Stimulated activated CD8-positive, alpha-beta memory T cell treated with anti-CD3 and anti-CD28 coated beads, Interleukin-12 subunit alpha, Interleukin-12 subunit beta, amount 100 ng/mL, for 24 hours (primary cell): ENCODE data around the gene IFT80.

Source experiments
- DNase-seq: peaks from one replicate; pipeline ENCODE4 v3.0.0-alpha.2; 2020; ENCODE audit errors: extremely low read depth

The IFT80 gene

DNA sequence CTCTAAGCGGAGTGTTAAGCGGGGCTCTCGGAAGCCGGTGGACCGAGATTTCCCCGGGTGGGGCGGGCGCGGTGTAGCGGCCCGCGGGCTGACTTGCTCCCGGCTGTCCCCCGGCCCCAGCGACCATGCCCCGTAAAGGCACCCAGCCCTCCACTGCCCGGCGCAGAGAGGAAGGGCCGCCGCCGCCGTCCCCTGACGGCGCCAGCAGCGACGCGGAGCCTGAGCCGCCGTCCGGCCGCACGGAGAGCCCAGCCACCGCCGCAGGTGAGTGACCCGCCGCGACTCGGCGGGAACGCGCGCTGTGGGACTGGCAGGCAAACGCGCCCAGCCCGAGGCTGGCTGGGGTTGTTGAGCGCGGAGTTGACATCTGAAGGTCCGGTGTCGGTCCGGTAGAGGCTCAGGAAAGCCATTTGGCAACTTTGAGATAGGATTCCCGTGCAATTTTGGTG is 1.7 kb upstream of the IFT80 start:
- no peak for DNase-seq

DNA sequence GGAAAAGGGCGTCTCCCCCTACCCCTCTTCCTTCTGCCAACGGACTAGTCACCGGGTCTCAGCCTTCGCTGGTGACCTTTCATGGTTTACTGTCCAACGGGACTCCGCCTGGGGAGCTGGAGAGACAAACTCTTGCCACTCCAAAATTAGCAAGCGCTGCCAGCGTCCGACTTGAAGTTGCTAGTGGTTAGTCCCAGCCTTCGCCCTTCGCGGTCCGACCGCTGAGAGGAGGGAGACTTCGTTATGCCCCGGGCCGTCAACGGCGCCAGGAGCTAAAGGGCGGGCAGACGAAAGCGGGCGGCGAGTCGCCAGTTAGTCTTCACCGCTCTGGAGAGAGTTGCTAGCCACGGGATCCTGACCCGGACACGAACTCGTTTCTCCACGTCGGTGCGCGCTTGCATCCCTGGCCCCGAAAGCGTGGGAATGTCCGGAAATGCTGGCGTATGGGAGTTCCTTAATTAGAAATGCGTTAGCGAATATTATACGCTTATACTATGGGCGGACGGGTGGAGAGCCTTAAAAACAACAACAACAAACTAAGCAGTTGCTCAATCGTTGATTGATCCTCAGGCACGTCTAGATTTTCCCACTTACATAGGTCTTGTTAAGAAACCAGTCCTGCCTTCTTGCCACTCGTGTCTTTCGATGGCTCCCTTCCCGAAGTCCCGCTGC is 1.1 kb upstream of the IFT80 start:
- DNase-seq: no peak

DNA sequence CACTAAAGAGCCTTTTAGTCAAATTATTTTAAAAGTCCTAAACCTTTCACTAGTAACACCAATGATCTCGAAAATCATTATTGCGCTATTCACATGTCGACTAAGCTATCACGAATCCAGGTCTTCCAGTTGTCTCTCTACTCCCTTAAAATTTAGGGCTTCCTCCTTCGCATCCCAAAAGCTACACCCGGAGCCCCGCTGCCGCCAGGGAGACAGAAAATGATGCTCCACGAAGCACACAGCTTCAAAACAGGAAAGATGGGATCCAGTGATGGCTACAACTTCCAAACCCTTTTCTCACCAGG is 253 bp downstream of the IFT80 start:
- DNase-seq: no peak

DNA sequence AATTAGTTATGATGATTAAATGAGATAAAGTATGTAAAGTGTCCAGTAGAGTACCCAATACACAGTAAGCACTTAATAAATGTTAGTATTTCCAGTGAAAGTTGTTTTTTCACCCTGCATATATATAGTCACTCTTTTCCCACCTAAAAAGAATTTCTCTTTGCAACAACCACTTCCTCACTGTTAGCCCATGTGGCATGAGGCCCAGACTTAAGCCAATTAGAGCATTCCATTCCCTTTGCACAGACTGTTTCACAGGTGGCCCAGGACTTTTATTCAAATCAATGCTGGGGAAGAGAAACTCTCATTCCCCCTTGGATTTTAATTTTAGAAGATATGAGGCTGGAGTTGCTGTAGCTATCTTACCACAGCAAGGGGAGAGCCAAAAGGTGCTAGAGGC is 3.7 kb downstream of the IFT80 start:
- no peak for DNase-seq

DNA sequence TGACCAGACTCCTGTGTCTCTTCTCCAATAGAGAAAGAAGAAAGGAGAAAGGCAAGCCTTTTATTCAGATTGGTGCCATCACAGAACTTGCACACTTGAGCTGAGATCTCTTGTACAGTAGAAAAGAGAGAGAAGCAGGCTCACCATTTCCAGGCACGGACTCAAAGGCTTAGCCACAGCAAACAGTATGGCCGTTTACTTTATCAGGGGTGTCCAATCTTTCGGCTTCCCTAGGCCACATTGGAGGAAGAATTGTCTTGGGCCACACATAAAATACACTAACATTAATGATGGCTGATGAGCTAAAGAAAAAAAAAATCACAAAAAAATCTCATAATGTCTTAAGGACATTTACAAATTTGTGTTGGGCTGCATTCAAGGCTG is 5.0 kb downstream of the IFT80 start:
- no peak for DNase-seq

DNA sequence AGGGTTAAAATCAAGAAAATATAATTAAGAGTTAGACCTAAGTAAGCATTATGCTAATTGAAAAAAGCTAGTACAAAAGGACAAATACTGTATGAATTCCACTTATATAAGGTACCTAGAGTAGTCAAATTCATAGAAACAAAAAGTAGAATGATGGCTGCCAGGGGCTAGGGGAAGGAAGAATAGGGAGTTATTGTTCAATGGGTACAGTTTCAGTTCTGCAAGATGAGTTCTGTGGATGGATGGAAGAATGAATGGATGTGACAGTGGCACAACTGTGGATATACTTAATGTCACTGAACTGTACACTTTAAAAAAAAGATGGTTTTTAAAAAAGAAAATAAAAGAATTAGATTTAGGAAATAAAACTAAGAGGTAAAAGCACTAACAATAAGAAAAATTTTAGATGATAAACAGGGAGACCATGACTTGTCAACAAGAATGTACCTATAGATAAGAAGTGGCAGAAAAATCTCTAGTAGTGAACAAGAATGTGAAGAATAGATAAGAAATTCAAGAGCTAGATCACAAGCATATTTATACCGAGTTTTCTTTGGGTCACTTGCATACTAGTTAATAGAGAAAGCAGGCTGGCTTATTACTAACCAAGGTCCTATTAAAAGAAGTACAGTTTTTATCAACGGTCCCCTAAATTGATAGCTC is 5.5 kb downstream of the IFT80 start:
- no peak for DNase-seq

DNA sequence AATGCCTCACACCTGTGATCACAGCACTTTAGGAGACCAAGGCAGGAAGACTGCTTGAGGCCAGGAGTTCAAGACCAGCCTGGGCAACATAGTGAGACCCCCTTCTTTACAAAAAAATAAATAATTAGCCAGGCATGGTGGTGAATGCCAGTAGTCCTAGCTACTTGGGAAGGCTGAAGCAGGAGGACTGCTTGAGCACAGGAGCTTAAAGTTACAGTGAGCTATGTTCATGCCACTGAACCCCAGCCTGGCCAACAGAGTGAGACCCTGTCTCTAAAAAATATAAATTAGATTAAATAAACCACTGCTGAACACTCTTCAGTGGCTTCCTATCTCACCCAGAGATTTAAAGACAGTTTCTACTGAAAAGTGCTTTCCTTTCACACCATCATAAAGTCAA is 6.2 kb downstream of the IFT80 start:
- DNase-seq: no peak

DNA sequence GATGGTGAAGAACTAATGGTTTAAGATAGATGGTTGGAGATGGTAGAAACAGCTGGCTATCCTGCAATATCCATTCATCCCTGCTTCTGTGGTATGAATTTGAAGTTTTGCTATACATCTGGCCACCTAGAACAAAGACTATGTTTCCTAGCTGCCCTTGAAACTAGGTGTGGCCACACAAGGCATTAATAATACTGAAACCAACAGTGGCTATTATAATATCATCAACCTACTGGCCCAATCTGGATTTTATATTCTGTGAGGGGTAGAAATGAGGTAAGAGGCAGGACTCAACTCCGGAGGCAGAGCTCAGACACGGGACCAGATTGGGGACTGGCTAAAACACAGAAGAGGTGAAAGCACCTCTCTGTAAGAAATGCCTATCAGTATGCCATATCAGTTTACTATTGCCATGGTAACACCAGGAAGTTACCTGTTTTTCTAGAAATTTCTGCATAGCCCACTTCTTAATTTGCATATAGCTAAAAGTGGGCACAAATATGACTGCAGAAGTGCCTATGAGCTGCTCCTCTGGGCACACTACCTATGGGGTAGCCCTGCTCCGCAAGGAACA is 8.4 kb downstream of the IFT80 start:
- DNase-seq: no peak

DNA sequence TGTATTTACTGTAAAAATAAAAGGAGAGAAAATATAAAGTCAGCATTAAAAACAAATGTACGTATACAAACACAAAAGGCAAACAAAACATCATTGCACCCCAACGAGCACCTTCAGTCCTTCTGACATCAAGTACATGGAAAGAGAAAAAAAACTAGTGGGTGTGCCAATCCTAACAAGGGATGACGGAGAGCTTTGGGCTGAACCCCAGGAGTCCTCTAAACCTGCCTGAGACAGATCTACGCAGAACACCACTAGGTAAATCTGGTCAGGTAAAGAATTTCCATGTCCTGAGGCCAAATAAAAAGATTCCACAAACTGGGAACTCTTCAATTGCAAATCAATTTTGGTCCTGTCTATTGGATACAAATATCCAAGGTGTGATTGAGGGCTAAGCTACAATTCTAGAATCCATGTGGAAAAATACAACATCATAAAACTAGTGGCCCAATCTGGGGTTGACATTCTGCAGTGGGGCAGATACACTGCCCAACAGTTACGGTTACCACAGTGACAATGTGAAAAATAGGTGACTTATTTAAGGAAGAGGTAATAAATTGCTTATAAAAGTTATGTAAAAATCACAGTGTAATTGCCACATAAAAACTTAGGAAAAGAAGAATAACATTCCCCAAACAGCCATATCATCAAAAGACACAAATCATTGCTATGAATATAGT is 14.2 kb downstream of the IFT80 start:
- DNase-seq: no peak

DNA sequence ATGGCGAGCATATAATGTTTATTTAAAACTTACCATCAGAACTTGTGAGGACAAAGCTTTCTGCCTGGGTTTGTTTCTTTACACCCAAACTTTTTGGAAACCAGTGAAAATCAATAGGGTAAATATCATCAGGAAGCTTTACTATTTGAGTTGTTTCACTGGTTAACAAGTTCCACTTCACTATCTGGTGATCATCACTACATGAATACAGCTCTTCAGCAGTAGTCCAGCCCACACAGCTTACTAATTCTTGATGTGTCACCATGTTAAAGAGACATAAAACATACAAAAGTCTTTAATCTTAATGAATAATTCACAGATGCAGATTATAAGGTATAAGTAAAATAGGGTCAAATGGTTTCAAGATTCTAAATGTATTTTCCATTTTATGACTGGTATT is 17.6 kb downstream of the IFT80 start:
- no peak for DNase-seq

DNA sequence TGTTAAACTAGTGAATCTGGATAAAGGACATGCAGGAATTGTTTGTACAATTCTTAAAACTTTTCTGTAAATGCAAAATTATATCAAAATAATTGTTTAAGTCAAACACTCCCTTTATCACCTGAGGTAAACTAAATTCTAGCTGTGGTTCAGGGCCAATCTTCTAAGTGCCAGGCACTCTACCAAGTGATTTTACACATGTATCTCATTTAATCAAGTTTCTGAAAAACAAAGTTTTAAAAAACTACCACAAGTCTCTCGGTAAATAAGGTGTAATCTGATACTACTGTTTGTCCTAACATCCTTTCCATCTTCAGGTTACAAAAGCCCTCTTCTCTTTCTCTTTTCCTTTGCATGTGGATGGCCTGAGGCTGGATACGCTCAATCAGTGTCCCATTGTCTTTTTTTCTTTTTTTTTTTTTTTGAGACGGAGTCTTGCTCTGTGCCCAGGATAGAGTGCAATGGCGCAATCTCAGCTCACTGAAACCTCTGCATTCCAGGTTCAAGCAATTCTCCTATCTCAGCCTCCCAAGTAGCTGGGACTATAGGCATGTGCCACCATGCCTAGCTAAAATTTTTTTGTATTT is 19.3 kb downstream of the IFT80 start:
- DNase-seq: no peak

DNA sequence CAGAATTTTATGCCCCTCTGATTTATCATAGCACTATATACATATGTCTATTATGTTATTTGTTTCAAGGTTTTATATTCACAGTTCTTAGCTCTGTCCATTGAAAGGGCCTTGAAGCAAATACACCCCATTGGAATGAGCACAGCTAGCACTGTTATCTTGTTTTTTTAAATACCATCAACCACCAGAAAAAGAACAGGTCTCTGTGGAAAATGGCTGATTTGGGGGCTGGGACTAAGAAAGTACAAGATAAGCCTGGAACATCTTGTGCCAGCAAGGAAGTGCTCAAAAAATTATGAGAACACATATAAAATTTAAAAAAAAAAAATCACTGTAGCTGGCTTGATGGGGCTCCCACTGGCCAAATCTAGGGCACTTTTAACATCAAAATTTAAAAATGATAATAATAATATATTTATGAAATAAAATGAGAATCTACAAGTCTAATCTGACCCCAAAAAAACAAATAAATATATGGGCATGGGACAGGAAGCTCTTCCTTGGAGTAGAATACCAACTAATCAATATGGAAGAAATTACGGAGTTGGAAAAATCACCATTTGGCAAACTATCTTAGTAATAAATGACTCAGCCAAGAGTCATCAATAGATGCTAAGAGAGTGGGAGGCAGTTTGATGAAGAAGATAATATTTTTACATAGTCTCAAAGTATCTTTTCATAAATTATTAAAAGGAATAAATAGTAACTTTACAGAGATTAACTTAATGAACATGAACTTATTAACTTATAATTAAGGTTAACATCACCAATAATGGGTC is 20.5 kb downstream of the IFT80 start:
- DNase-seq: no peak

DNA sequence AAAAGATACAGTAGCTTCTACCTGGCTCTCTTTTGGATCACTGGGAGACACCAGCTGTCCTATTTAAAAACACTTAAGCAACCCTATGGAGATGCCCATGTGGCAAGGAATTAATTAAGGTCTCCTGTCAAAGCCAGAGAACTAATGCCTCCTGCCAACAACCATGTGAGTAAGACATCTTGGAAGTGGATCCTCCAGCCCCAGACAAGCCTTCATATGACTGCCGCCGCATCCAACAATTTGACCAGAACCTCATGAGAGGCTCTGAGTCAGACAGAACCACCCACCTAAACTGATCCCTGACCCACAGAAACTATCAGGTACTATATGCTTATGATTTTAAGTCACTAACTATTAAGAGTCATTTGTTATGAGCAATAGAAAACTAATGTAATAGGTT is 22.3 kb downstream of the IFT80 start:
- DNase-seq: no peak

DNA sequence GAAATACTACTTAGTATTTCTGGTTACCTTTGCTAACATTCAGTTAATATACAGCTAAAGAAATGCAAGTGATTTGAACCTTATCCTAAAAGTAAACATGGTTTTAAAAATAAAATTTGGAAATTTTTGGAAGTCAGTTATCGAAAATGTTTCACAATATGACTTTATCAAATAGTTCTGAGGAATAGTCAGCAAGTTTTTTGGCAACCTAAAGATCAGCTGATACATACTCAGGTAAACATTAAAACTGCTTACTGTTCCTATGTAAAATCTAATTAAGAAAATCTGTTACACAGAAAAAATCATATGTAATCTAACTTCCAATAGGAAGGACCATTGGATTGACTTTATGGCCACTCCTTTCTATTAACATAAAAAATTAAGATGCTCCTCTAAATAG is 24.1 kb downstream of the IFT80 start:
- DNase-seq: no peak

DNA sequence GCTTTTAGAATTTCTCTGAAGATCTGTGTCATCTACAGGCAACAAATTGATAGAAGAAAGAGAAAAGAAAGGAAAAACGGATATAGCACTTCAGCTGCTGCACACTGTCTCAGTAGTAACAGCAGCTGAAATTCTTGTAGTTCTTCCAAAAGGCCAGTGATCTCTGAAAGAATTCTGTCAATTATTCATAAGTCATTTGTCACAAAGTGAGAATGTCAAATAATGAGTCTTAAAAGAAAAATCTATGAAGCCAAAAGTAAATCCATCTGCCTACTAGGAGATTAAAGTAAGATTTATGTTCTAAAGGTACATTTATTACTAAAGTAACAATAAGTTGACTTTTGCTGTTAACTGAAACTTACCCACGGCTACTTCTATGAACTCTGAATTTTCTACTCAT is 24.6 kb downstream of the IFT80 start:
- DNase-seq: no peak

DNA sequence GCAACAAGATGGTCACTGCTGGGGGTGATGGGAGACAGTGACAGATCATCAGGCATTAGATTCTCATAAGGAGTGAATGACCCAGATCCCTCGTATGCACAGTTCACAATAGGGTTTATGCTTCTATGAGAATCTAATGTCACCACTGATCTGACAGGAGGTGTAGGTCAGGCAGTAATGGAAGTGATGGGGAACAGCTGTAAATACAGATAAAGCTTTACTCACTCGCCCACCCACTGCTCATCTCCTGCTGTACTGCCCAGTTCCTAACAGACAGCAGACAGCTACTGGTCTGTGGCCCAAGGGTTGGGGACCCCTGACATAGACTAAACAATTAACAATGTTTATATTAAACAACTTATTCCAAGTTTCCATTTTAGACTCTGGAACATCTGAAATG is 25.4 kb downstream of the IFT80 start:
- DNase-seq: no peak

DNA sequence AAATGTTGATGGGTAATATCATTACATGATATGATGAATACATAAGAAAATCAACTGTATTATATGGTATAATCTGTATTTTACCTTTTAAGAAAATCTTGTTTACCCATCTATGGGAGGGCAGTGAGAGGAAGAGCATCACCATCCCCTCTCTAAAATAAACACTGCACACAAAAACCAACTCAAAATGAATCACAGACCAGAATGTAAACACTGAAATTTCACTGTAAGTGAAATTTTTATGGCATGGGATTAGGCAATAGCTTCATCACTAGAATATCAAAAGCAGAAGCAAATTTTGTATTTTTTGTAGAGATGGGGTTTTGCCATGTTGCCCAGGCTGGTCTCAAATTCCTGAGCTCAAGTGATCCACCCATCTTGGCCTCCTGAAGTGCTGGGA is 26.2 kb downstream of the IFT80 start:
- no peak for DNase-seq

DNA sequence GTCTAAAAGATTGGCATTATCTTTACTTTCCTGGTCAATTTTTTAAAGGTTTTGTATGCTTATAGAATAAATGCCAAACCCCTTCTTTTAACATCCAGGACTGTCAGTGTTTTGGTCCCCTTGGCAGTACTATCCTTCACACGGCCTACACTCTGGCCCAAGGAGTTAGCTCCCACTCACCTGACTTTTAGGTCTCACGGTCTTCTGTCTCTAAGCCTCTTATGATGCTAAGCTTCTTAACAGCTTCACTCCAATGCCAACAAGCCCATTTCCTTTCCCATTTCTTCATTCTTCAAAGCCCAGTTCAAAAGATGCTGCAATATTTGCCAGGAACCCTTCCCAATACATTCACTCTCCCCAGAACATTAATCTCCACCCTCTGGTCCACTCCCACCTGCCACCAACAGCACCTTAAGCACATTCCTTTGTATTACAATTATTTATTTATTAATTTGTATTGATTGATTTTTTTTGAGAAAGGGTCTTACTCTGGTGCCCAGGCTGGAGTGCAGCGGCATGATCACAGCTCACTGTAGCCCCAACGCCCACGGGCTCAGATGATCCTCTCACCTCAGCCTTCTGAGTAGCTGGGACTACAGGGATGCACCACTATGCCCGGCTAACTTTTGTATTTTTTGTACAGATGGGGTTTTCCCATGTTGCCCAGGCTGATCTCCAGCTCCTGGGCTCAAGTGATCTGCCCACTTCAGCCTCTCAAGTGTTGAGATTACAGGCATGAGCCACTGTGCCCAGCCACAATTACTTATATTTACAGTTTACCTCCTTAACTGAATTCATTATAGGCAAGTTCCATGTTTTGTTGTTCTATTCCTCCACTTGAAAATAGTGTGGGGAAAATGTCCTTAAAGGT is 27.8 kb downstream of the IFT80 start:
- DNase-seq: no peak

DNA sequence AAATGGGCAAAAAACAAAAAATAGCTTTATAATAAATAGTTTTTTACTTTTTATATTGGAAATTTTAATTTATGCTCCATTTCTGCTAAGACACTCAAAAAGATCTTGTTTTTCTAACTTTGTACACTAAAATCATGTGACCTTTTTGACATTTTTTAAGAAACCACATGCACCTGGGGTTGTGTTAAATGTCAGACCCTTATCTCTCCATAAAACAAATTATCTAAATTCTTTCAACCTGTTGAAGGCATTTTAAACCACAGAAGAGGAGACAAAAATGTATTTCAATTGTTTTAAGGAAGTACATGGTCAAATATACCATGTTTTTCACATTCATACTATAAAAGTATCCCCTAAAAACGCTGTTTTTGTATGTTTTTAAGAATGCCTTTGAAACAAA is 29.2 kb downstream of the IFT80 start:
- DNase-seq: no peak

DNA sequence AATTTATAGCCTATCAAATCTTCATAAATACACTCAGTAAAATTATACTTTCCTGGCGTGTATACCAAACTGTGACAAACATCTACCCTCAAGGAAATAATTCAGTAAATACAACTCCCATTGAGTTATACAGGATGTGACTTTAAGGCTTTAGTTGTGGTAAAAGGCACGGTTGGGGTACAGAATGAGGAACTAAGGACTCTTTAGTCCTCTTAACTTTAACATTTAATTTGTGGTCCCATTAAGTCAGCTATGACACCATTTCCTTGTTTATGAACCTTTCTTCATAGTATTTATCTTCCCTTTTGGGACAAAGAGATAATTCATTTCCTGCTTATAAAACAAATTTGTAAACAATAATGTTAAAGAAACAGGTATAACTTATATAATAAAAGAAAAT is 30.2 kb downstream of the IFT80 start:
- DNase-seq: no peak
